ENCODE measurements around the gene TBC1D22A.
"Not testable (repeated sequence)": the region's sequence is repeated elsewhere in the genome, so short reads cannot be mapped to it uniquely, and the experiment has no call there.

TBC1D22A gene

DNA sequence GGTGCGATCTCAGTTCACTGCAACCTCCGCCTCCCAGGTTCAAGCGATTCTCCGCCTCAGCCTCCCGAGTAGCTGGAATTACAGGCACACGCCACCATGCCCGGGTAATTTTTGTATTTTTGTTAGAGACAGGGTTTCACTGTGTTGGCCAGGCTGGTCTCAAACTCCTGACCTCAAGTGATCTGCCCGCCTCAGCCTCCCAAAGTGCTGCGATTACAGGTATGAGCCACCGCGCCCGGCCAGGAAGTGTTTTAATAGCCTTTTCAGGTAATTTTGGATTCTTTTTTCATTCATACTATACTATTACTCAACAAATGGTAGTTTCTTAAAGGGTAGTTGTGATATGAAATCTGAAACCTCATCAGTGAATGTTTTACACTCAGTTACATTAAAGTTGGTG is 216.2 kb downstream of the TBC1D22A start:
- DNase-seq, result not testable (repeated sequence)

DNA sequence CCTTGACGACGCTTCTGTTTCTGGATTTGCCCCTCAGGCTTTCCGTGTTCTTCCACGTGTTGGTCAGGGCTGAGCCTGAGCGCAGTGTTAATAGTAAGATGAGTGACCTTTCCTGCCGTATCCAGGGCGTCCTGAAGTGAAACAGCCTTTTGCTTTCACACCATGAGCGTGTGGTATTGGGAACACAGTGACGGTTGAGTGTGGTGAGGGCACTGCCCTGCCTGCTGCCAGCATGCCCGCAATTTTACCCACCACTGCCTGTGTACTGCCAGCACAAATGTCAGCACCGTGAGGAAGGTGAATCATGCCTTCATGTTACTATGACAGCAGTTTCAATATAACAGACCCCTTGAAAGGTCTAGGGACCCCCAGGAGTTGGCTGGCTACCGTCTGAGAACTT is 217.1 kb downstream of the TBC1D22A start:
- no peak for DNase-seq

DNA sequence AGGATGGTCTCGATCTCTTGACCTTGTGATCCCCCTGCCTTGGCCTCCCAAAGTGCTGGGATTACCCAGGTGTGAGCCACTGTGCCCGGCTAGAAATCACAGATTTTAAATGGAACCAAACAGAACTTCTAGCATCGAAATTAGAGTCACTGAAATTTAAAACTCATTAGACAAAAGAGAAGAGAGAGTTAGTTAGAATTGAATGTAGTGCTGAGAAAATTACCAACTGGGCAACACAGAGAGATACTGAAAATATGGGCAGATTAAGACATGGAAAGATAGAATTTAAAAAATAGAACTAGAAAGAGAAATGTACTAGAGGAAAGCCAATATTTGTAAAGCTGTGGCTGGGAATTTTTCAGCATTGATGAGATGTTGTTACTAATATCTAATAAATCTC is 217.9 kb downstream of the TBC1D22A start:
- no peak for DNase-seq

DNA sequence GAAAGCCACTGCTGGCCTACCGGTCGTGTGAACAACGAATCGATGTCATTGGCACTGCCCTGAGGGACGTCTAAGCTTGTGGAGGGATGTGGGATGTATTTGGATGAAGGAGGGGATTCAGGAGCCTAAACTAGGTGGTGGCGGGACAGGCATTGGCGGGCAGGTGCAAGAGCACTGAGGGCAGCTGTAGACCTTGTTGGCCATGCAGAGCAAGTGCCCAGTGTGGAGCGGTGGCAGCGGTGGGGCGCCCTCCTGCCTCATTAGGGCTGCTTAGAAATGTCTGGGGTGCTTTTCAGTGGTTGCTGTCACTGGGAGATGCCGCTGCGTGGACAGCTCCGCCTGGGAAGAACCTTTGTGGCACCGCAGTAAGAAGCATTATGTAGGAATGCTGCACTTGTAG is 220.2 kb downstream of the TBC1D22A start:
- DNase-seq, result no peak

DNA sequence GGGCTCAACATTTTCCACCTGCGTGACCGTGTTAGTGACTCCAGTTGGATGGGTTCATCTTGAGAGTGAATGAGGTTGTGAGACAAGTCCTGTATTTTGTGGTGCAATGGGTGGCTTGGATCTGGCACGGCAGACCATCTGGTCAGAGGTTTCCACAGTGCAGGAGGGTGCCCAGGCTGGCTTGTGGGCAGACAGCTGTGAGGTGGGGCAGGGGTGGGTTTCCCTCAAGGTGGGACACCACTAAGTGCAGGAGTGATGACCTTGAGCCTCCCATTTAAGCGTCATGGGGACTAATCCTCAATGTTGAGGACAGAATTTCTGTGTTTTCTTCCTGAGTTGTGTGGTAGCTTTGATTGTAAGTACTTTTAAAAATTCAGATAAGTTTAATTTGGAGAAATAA is 220.6 kb downstream of the TBC1D22A start:
- no peak for DNase-seq

DNA sequence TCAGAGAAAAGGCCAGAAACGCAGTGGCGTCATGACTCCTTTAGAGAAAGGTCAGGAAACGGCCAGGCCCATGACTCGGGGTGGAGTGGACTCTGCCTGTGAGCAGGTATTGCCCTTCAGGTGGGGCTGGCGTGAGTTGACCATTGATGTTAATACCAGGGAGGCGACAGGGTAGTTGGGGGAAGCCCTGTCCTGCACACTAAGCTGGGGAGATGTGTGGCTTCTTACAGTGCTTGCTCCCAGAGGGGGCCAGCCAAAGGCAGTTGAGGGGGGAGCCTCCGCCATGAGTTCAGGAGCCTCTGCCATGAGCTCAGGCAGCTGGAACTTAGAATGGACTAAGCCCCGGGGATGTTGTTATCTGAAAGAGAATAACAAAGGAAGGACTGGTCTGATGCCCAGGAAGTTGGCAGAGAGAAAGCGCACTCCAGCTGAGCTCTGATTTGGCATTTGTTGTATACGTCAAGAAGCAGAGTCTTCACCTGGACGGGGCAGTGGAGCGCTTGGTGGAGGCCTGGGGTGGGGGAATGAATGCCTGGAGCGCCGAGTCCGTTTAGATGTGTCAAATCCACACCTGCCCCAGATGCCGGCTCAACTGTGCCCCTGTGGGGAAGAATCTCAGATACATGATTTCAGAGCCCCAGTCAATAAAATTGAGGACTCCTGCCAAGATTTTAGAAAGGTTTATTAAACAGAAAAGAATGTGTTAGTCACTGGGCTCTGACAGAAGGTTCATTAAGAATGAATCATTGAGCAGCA is 222.5 kb downstream of the TBC1D22A start:
- no peak for DNase-seq

DNA sequence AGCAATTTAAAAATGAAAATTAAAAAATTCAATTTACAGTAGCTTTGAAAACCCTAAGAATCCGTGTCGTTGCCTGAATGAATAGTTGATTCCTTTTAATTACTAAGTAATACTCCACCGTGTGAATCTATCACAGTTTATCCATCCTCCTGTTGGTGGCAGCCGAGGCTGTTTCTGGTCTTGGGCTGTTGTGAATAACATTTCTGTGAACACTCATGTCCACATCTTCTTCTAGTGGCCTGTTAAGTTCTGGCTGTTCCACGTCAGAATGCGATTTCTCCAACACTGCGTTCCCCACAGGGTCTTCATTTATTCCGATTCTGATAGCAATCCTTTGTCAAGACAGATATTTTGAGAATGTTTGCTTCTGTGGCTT is 223.0 kb downstream of the TBC1D22A start:
- DNase-seq, result no peak

DNA sequence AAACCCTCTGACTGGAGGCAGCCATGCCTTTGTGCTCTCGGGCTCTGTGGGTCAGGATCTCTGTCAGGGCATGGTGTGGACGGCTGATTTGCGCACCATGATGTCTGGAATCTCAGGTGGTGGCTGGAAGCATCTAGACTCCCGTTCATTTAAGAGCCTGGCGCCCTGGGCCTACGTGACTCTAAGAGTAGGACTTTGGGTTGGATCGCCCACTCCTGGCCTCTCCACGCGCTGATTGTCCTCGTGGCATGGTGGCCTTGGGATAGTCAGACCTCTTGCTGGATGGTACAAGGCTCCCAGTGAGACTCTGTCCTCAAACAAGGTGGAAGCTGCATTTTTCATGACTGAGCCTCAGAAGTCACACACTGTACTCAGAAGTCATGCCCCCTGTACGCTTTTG is 224.3 kb downstream of the TBC1D22A start:
- DNase-seq, result no peak

DNA sequence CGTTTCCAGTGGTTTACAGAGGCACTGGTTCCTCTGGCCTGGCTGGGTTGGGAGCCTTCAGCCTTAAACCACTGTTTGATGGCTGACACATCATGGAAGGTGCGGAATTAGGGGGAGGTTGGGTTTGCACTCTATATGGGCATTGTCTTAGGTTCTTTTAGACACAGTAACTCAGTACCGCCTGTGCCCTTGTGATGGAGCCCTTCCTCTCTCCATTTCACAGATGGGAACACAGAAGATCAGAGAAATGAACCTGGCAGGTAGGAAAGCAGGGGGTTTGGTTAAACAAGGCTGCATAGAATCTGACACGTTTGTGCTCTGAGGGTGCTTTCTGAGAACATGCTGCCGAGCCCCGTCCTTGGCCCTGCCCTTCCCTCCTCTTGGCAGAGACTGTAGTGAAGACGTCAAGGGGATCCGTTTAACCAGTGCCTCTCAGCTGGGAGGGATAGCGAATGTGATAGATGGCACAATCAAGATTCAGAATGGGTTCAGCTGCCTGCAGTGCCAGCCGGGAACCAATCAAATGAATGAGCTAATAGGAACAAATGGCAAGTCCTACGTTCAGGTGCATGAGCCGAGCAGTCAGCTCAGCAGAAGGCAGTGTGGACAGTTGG is 228.6 kb downstream of the TBC1D22A start:
- no peak for DNase-seq

DNA sequence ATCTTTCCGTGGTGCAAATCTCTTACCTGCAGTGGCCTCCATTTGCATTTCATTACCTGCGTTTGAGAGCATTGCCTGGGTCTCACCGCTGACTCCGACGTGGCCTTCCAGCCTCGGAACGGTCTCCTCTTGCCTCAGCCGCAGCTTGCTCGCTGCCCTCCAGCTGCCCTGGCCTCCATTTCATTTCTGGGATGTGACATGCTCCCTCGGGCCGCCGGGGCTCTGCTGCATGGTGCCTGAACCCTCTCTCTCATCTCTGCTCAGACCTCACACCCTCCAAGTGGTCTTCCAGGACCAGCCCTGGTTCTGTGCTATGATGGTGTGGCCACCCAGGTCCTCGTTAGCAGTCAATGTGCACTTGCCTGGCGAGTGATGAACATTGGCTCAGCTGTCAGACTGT is 229.2 kb downstream of the TBC1D22A start:
- DNase-seq, result no peak

DNA sequence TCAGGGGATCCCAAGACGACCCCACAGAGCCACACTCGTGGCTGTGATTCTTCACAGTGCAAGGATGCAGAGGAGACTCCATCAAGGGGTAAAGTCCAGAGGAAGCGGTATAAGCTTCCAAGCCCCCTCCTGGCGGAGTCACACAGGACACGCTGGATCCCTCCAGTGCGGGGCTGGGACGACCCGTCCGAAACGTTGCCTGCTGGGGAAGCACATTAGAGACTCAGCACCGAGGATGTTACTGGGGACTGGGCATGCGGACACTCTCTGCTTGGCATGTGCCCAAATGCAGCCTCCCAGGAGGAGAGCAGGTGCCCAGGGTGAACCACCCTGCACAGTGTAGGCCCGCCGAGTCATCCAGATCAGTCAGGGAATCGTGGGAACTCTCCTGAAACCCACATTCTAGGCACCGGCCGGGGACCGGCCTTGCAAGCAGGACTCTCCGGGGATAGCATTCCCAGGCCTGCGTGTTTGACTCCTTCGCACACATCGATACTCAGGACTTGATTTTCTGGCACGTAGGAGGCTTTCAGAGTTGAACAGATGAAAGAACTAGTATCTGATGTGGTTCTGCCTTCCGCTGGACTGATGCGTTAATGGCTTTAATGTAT is 229.8 kb downstream of the TBC1D22A start:
- no peak for DNase-seq

DNA sequence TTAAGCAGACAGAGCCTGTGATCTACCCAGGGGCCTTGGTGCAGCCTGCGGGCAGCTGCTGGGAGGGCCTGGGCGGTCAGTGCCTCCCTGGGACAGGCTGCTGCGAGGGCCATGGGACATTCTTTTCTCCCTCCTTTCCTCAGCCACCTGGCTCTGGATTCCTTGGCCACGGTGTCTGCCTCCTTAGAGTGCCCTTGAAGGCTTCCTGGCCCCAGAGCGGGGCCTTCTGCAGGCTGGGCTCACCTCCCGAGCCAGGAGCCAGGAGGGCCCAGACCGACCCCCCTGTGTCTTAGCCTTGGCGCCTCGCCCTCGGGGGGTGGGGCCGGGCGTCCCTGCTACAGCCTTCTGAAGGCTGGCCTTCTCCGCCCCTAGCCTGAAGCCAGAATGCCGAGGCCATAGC is 231.2 kb downstream of the TBC1D22A start:
- no peak for DNase-seq

DNA sequence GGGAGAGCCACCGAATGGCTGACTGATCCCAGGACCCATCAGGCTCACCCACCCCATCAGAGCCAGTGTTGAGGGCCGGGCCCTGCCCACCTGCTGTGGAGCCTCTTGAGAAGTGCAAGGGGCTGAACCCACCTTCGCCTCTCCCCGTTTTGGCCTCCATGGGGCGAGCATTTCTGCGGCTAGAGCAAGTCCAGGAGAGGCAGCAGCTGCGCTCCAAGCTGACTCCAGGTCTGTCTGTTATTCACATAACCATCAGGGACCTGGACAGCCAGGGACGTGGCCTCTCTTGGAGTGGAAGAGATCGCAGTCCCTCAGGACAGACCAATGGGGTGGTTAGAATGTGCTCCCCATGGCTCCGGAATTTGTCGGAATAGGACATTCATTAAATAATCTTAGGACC is 231.8 kb downstream of the TBC1D22A start:
- no peak for DNase-seq

DNA sequence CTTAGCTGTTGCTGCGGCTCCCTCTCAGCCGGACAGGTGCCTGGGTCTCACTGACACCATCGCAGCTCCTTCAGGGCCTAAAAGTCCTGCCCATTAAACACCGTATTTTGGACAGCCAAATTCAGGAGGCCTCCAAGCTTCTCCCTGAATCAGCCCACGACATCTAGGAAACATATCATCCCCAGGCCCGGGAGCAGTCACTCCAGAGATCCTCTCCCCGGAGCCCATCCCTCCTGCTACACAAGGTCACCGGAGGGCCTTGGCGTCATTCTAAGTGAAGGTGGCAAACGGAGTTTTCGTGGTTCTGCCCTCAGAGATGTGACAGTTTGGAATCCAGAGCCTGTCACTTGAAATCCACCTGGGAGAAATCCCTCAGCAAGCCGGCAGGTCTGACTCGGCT is 232.5 kb downstream of the TBC1D22A start:
- DNase-seq, result no peak

DNA sequence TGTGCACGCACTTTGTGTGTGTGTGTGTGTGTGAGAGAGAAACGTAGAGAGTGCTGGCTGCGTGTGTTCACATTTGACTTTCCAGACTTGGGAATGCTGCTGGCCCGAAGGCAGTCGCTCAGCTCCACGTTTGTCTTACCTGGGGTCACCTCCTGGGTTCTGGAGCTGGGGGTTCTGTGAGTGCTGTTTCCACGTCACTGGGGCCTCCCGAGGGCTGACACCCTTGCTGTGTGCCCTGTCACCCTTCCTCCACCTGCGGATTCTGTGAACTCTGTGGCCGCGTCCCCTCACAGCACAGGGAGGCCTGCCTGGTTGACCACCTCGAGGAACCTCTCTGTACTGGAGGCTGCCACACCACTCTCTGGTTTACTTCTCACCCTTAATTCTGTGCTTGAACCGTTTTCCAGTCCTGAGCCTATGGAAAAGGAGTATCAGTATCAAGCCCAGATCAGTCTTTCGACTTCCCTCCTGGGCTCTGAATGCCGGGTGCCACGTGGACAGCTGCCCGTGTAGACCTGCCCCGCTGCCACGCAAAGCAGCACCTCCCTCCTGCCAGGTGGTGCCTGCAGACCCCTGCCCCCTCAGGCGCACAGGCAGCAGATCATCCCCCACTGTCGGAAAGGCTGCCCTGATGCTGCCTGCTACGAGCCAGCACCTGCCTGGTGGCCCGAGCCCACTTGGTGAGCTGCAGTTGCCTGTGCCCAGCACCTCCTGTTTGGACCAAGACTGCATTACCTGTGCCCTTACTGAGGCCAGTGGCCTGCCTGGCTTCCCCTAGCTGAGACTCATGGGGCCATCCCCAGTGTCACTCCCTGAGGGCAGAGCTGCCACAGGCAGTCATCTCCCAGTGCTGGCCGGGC is 233.3 kb downstream of the TBC1D22A start:
- DNase-seq, result no peak

DNA sequence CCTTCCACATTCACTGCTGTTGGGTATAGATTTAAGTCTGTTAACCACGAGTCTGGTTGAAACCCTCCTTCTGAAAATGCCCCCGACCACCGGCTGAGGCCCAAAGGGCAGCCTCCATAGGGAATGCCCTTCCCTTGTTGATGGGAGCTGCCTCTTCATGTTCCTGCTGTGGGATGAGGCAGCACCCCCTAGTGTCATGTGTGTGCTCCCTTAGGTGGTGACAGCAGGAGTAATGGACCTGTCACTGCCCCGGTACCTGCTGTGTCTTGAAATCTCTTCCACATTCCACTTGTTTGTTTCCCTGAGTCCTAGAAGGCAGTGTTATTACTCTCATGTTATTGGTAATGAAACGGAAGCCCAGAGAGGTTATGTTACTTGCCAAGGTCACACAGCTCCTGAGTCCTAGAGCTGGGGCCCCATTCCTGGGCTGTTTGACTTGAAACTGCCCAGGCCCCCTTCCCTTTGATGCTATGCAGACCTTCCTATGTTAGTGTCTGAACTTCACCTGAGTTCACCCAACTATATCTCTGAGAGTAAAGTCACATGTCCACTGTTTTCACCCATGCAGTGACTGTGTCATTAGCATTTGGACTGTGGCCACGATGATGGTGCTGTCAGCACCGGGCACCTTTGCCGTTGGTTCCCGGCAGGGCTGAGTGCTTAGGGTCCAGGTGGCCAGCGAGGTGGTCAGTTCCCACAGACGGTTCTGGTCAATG is 234.3 kb downstream of the TBC1D22A start:
- DNase-seq, result no peak

DNA sequence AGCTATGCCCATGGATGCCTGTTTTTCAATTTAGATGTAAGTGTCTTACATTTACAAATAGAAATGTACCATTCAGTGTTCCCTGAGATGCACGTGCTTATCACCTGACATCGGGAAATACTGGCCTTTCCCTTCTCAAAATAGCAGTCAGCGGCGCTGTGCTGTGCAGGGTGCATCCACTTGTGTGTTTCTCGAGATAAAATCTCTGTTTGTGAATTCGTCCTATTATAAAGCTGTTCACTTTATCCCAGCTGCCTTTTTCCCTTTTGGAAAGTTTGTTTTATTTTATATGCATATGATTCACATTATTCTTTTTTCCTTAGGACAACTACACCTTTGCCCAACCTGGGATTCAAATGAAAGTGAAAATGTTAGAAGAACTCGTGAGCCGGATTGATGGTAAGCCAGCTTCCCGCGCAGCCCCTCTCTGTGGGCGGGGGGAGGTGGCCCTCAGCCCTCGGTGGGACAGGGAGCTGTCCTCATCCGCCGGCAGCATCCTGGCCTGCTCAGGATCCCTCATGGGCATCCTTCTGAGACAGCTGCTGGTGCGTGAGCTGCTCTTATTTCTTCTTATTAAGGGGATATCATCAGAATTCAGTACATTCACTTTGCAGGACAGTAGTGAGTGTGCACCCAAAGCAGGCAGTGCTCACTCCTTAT is 235.0 kb downstream of the TBC1D22A start:
- DNase-seq, result no peak

DNA sequence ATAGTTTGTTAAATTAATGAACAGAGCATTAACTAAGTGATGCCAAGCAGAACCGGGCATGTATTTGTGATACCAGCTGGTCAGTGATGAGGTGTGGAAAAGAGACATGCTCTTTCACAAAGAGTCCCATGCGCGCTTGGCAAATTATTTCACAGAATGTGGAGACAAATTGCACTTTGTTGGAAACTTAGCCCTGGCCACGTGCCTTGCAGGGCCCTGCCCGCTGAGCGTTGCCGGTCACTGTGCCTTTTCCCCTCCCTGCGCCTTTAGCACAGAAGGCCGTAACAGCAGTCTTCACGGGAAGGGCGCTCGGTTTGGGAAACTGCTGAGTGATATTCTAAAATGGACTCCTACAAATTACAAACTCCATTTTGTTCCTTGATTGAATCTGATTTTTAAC is 235.9 kb downstream of the TBC1D22A start:
- no peak for DNase-seq

DNA sequence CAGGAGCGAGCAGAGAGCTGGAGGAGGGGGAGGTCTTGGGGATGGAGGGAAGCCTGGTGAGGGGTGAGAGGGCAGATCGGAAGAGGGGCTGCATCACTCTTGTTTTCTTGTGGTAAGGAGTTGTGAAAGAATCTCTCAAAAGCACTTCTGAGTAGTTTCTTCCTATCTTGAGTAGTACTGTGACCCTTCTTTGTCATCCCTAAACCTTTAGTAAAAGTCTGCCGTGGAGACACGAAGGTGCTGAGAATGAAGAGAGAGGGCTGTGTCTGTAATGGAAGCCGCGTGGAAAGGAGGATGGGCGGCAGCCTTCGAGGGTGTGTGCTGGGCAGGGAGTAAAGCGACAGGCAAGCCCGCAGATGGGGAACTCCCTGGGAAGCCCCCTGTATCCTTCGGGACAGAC is 237.8 kb downstream of the TBC1D22A start:
- DNase-seq, result no peak

DNA sequence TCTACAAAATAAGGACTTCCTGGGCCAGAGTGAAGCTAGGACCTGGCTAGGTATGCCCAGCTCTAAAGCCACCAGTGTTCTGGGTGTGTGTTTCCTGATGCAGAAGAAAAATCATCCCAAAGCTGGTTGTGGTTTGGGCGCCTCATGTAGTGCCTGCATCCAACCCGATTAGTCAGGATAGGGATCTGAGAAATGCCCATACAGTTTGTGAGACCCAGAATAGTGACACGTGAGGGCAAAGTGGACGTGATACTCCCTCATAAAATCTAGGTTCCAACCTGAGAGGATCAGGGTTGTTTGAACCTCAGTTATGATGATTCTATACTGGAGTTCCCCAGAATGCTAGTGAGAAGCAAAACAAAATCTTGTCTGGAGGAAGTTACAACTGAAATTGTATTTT is 238.4 kb downstream of the TBC1D22A start:
- no peak for DNase-seq

DNA sequence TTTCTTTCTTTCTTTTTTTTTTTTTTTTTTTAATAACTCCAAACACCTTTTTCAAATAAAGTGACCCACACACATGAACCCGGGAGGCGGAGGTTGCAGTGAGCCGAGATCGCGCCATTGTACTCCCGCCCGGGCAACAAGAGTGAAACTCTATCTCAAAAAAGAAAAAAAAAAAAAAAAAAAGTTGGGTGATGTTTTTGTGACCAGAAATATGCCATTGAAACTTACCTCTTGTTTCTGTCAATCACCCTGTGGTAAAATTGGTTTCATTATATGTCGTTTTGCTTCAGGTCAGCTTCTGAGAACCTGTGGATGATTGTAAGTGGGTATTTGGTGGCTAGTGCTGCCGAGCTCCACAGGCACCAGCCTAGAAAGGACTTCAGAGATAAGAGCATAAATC is 238.8 kb downstream of the TBC1D22A start:
- no peak for DNase-seq

DNA sequence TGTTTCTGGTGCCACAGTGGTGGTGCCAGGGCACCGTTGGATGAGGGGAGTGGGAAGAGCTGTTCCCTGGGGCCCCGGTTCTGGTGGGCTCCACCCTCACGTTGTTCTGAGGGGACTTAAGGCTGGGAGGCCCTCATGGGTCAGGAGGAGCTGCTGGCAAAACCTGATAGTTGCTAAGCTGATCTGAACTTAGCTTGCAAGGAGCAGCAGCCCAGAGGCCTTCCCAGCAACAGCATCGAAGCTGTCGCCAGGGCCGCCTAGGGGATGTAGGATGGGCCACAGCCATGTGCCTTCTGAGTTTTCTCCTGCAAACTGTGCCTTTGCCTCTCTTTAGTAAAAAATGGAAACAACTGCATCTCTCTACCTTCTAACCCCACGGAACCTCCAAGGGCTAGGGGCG is 240.2 kb downstream of the TBC1D22A start:
- DNase-seq, result no peak
